WERI-Rb-1 (cell line): ENCODE measurements around the gene DDX41.
"Not testable (repeated sequence)": the region's sequence is repeated elsewhere in the genome, so short reads cannot be mapped to it uniquely, and the experiment has no call there.

ENCODE experiments used
- DNase-seq: peaks from one replicate; pipeline ENCODE4 v3.0.0-alpha.2; 2020
- H3K27ac ChIP-seq: fragments of 250-450 bp; sonication (Bioruptor Pico); 2 replicates; pipeline ENCODE4 v1.5.1; 2020; ENCODE audit warnings: mild to moderate bottlenecking, moderate library complexity
- H3K27me3 ChIP-seq: fragments of 250-450 bp; sonication (Bioruptor Pico); 2 replicates; pipeline ENCODE4 v1.5.1; 2021; ENCODE audit warnings: mild to moderate bottlenecking, low read depth, moderate library complexity; ENCODE audit not compliant: insufficient read depth, severe bottlenecking
- H3K36me3 ChIP-seq: fragments of 250-450 bp; sonication (Bioruptor Pico); 2 replicates; pipeline ENCODE4 v1.5.1; 2020; ENCODE audit warnings: mild to moderate bottlenecking, moderate library complexity
- H3K4me3 ChIP-seq: 2 replicates; pipeline ENCODE4 v1.5.1; 2011; ENCODE audit warnings: low read depth, mild to moderate bottlenecking, control low read depth, low read length
- H3K9me3 ChIP-seq: fragments of 250-450 bp; sonication (Bioruptor Pico); 2 replicates; pipeline ENCODE4 v1.5.1; 2021; ENCODE audit warnings: mild to moderate bottlenecking, moderate library complexity; ENCODE audit not compliant: severe bottlenecking
- TF ChIP-seq, protein P1 (sequence below): IDR thresholded peaks from 2 replicates; pipeline ENCODE4 v1.5.1; 2011; ENCODE audit warnings: low read depth, mild to moderate bottlenecking, control low read depth, inconsistent platforms, low read length

The DDX41 gene

DNA sequence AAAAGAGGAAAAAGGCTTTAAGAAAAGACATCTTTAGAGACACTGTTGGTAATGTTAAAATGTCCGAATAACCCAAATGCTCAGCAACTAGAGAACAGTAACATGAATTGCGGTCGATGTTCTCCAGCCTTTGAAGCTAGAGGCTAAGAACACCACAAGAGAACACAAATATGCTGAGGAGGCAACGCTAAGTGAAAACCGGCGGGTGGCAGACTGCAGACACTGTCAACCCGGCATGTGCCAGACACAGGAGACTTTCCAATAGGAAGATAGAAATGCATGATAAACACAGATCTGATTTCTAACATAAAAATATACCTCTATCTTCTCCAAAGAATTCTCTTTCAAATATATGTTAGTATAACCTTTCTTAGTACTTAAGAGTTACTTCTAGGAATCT lies 18.4 kb upstream of the DDX41 start:
- no peaks in the 10 kb centered on the region for H3K9me3 ChIP-seq
- TF ChIP-seq, protein P1, sequence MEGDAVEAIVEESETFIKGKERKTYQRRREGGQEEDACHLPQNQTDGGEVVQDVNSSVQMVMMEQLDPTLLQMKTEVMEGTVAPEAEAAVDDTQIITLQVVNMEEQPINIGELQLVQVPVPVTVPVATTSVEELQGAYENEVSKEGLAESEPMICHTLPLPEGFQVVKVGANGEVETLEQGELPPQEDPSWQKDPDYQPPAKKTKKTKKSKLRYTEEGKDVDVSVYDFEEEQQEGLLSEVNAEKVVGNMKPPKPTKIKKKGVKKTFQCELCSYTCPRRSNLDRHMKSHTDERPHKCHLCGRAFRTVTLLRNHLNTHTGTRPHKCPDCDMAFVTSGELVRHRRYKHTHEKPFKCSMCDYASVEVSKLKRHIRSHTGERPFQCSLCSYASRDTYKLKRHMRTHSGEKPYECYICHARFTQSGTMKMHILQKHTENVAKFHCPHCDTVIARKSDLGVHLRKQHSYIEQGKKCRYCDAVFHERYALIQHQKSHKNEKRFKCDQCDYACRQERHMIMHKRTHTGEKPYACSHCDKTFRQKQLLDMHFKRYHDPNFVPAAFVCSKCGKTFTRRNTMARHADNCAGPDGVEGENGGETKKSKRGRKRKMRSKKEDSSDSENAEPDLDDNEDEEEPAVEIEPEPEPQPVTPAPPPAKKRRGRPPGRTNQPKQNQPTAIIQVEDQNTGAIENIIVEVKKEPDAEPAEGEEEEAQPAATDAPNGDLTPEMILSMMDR: no peak
- no peak overlapping the region for H3K27ac ChIP-seq
- no peak overlapping the region for H3K4me3 ChIP-seq
- no peaks in the 10 kb centered on the region for H3K27me3 ChIP-seq
- H3K36me3 ChIP-seq: peaks cover 3% of the 10 kb centered on the region
- DNase-seq: no peak

DNA sequence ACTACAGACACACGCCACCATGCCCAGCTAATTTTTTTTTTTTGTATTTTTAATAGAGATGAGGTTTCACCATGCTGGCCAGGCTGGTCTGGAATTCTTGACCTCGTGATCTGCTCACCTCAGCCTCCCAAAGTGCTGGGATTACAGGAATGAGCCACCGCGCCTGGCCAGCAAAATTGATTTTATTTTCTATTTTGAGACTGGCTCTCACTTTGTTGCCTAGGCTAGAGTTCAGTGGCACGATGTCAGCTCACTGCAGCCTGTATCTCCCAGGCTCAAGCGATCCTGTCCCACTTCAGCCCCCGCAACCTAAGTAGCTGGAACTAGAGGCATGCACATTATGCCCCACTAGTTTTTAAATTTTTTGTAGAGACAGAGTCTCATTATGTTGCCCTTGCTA lies 17.7 kb upstream of the DDX41 start:
- H3K27ac ChIP-seq, H3K36me3 ChIP-seq, H3K4me3 ChIP-seq, DNase-seq, H3K27me3 ChIP-seq, H3K9me3 ChIP-seq: not testable (repeated sequence)

GRCh38 chr5:177531209-177531940 lies 14.6 kb upstream of the DDX41 start:
- Histone ChIP-seq H3K27me3 (no peaks in the 10 kb centered on the region), H3K4me3 (no peak overlapping the region), H3K9me3 (no peaks in the 10 kb centered on the region), H3K27ac (no peak overlapping the region), H3K36me3 (no peaks in the 10 kb centered on the region; the same call in 1 of the 2 replicates)
- TF ChIP-seq, protein P1: no peak
- DNase-seq: no peak

DNA sequence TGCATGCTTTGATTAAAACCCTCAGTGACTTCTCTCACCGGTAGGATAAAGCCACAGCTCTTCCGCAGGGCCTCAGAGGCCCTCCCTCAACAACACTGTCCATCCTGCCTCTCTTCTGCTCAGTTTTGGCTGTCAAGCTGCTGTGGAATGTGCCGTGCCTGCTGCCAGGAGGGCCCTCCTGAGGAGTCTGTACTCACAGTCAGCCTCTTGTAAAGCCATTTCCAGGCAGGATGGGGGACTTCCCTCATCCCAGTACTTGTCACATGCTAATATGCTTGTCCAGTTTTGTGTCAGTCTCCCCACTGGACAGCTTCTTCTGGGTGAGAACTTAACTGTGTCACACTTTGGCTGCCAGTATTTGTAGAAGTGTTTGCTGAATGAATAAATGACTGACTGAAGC lies 13.9 kb upstream of the DDX41 start:
- no peaks in the 10 kb centered on the region for H3K27me3 ChIP-seq
- no peak for DNase-seq
- no peaks in the 10 kb centered on the region; the same call in 1 of the 2 replicates for H3K36me3 ChIP-seq
- TF ChIP-seq, protein P1: no peak
- no peak overlapping the region for H3K27ac ChIP-seq
- no peaks in the 10 kb centered on the region for H3K9me3 ChIP-seq
- no peak overlapping the region for H3K4me3 ChIP-seq

GRCh38 chr5:177529247-177530203 lies 12.8 kb upstream of the DDX41 start:
- no peaks in the 10 kb centered on the region; the same call in none of the 2 replicates for H3K36me3 ChIP-seq
- H3K4me3 ChIP-seq: no peak overlapping the region
- H3K27ac ChIP-seq: no peak overlapping the region
- no peak for DNase-seq
- TF ChIP-seq, protein P1: no peak
- H3K9me3 ChIP-seq: no peaks in the 10 kb centered on the region
- no peaks in the 10 kb centered on the region for H3K27me3 ChIP-seq

DNA sequence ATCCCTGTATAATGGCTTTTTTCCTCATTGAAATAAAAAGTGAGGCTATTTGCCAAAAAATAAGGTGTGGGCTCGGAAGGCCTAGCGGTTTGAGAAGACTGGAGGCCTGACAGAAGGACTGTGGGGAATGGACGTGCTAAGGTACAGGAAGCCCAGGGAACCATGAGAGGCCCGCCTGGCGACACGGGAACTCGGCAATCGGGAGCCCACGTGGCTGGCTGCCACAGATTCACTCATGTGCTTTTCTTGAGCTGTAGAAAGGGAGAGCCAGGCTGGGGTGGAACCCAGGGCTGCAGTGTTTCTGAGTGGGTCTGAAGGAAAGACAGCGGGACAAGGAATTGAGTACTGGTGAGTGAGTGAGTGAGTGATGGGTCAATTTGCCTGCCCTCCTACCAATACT lies 11.9 kb upstream of the DDX41 start:
- Histone ChIP-seq H3K9me3 (no peaks in the 10 kb centered on the region), H3K4me3 (no peak overlapping the region), H3K27ac (no peak overlapping the region), H3K27me3 (no peaks in the 10 kb centered on the region), H3K36me3 (no peaks in the 10 kb centered on the region; the same call in none of the 2 replicates)
- TF ChIP-seq, protein P1: no peak
- DNase-seq: no peak
